Epithelial cell of proximal tubule (primary cell): ENCODE results near the gene ZNF212. TPM values are rescaled to one million over a fixed set of nuclear protein-coding genes. Genes with fewer than 3 reads are reported as not detected.
"Not testable (repeated sequence)": the region's sequence is repeated elsewhere in the genome, so short reads cannot be mapped to it uniquely, and the experiment has no call there.

Experiments used
- DNase-seq: peaks from one replicate; pipeline ENCODE4 v3.0.0-alpha.2; 2011; ENCODE audit warnings: low read depth
- H3K4me3 ChIP-seq: 2 replicates; pipeline ENCODE4 v1.5.1; 2011; ENCODE audit warnings: low read depth, mild to moderate bottlenecking, low read length
- CTCF ChIP-seq: conservative IDR thresholded peaks from 2 replicates; pipeline ENCODE4 v1.5.1; 2012; ENCODE audit warnings: low read depth, mild to moderate bottlenecking, low read length
- total RNA-seq: library from RNA; depleted of rRNA; stranded (reverse); fragments of >200 nt; gene quantifications from 2 replicates; pipeline ENCODE4 v1.2.3, GENCODE V29; 2015

ZNF212 gene
- total RNA-seq, 1 donor from 2014 or later = 4.7 TPM

- no peak for DNase-seq
- no peak for TF ChIP-seq CTCF
- no peak overlapping the region for H3K4me3 ChIP-seq
Observed at GRCh38 chr7:149226840-149227494, 12.5 kb upstream of the ZNF212 start.

GRCh38 chr7:149228831-149229471, 10.5 kb upstream of the ZNF212 start:
- DNase-seq = no peak
- no peak for TF ChIP-seq CTCF
- H3K4me3 ChIP-seq = no peak overlapping the region

GRCh38 chr7:149229526-149229925, 9.9 kb upstream of the ZNF212 start:
- H3K4me3 ChIP-seq = no peak overlapping the region
- TF ChIP-seq CTCF = no peak
- DNase-seq = no peak

GRCh38 chr7:149232362-149232761, 7.1 kb upstream of the ZNF212 start:
- DNase-seq = no peak
- TF ChIP-seq CTCF = no peak
- no peak overlapping the region for H3K4me3 ChIP-seq

- DNase-seq = peak; percentile 51
- H3K4me3 ChIP-seq = not testable (repeated sequence)
Observed at GRCh38 chr7:149233655-149234204, 5.7 kb upstream of the ZNF212 start.

- no peak for DNase-seq
- TF ChIP-seq CTCF = no peak
- H3K4me3 ChIP-seq = no peak overlapping the region
Observed at GRCh38 chr7:149237502-149237901, 1.9 kb upstream of the ZNF212 start.

- no peak overlapping the region for H3K4me3 ChIP-seq
- DNase-seq = no peak
- no peak for TF ChIP-seq CTCF
Observed at GRCh38 chr7:149238051-149238450, 1.4 kb upstream of the ZNF212 start.
